ENCODE data around the gene KREMEN1. TPM values are rescaled to one million over a fixed set of nuclear protein-coding genes. Genes with fewer than 3 reads are reported as not detected.
"Not testable (repeated sequence)": the region's sequence is repeated elsewhere in the genome, so short reads cannot be mapped to it uniquely, and the experiment has no call there.

The KREMEN1 gene
- total RNA-seq, 2 experiments from 2014 or later: not detected

GRCh38 chr22:29115682-29116288, 43.0 kb downstream of the KREMEN1 start:
- H3K4me3 Mint-ChIP-seq: no peak overlapping the region
- peaks cover 5% of the 10 kb centered on the region for H3K36me3 Mint-ChIP-seq (ENCODE audit: low read depth)
- peaks cover 7% of the 10 kb centered on the region in 2 experiments for H3K27me3 ChIP-seq (ENCODE audit: control insufficient read depth in 1 of 2, insufficient read depth in 2 of 2, low read length in 2 of 2)
- no peak for TF ChIP-seq CTCF (IDR thresholded peaks at IDR 0.05)
- POLR2A ChIA-PET: no interaction called here
- no peak overlapping the region for H3K27ac ChIP-seq (ENCODE audit: low read depth in 1 of 2, low read length in 2 of 2)
- ATAC-seq (ENCODE audit: poor library complexity) (no peak), DNase-seq (no peak)
- H3K9me3 ChIP-seq (ENCODE audit: control insufficient read depth in 1 of 2, insufficient read depth in 1 of 2, low read length in 2 of 2): no peaks in the 10 kb centered on the region
- no peaks in the 10 kb centered on the region for H3K4me1 Mint-ChIP-seq (ENCODE audit: low read depth)
- no peaks in the 10 kb centered on the region for H3K4me1 ChIP-seq (ENCODE audit: insufficient read depth, low read length)
- no peak overlapping the region for H3K27ac Mint-ChIP-seq
- peaks cover 59% of the 10 kb centered on the region for H3K27me3 Mint-ChIP-seq
- H3K36me3 ChIP-seq (ENCODE audit: insufficient read depth, low read length): no peaks in the 10 kb centered on the region
- CTCF ChIA-PET: no interaction called here
- intact Hi-C loops (cut with DNase I, micrococcal nuclease): no loop called here
- H3K9me3 Mint-ChIP-seq: peaks cover 8% of the 10 kb centered on the region
- no peak overlapping the region for H3K4me3 ChIP-seq (ENCODE audit: low read length)

- no peak overlapping the region for H3K4me3 Mint-ChIP-seq
- no peak overlapping the region for H3K27ac Mint-ChIP-seq
- peaks cover 8% of the 10 kb centered on the region for H3K9me3 Mint-ChIP-seq
- no peaks in the 10 kb centered on the region for H3K36me3 ChIP-seq (ENCODE audit: insufficient read depth, low read length)
- H3K9me3 ChIP-seq (ENCODE audit: control insufficient read depth in 1 of 2, insufficient read depth in 1 of 2, low read length in 2 of 2): no peaks in the 10 kb centered on the region
- H3K27me3 ChIP-seq (ENCODE audit: control insufficient read depth in 1 of 2, insufficient read depth in 2 of 2, low read length in 2 of 2): peaks cover 7% of the 10 kb centered on the region in 2 experiments
- ChIA-PET POLR2A (no interaction called here), CTCF (no interaction called here)
- peaks cover 59% of the 10 kb centered on the region for H3K27me3 Mint-ChIP-seq
- no peaks in the 10 kb centered on the region for H3K4me1 Mint-ChIP-seq (ENCODE audit: low read depth)
- no peak overlapping the region for H3K27ac ChIP-seq (ENCODE audit: low read depth in 1 of 2, low read length in 2 of 2)
- DNase-seq (no peak), ATAC-seq (ENCODE audit: poor library complexity) (no peak)
- no peak overlapping the region for H3K4me3 ChIP-seq (ENCODE audit: low read length)
- no peak for TF ChIP-seq CTCF (IDR thresholded peaks at IDR 0.05)
- intact Hi-C loops (cut with DNase I, micrococcal nuclease): no loop called here
- H3K36me3 Mint-ChIP-seq (ENCODE audit: low read depth): peaks cover 5% of the 10 kb centered on the region
- H3K4me1 ChIP-seq (ENCODE audit: insufficient read depth, low read length): no peaks in the 10 kb centered on the region
Measured at GRCh38 chr22:29116397-29117123, 43.7 kb downstream of the KREMEN1 start.

- peaks cover 5% of the 10 kb centered on the region for H3K36me3 Mint-ChIP-seq (ENCODE audit: low read depth)
- POLR2A ChIA-PET: no interaction called here
- H3K36me3 ChIP-seq (ENCODE audit: insufficient read depth, low read length): no peaks in the 10 kb centered on the region
- H3K27ac Mint-ChIP-seq: no peak overlapping the region
- no peak overlapping the region for H3K4me3 Mint-ChIP-seq
- no peaks in the 10 kb centered on the region for H3K4me1 ChIP-seq (ENCODE audit: insufficient read depth, low read length)
- ATAC-seq (ENCODE audit: poor library complexity): no peak
- peaks cover 8% of the 10 kb centered on the region for H3K9me3 Mint-ChIP-seq
- H3K4me3 ChIP-seq (ENCODE audit: low read length): no peak overlapping the region
- CTCF ChIA-PET: no interaction called here
- H3K27me3 ChIP-seq (ENCODE audit: control insufficient read depth in 1 of 2, insufficient read depth in 2 of 2, low read length in 2 of 2): peaks cover 7% of the 10 kb centered on the region in 2 experiments
- H3K4me1 Mint-ChIP-seq (ENCODE audit: low read depth): no peaks in the 10 kb centered on the region
- no peak overlapping the region for H3K27ac ChIP-seq (ENCODE audit: low read depth in 1 of 2, low read length in 2 of 2)
- peaks cover 59% of the 10 kb centered on the region for H3K27me3 Mint-ChIP-seq
- peak in 2 of 14 experiments; percentile 10 to 25 for DNase-seq
- no peak for TF ChIP-seq CTCF (IDR thresholded peaks at IDR 0.05)
- no peaks in the 10 kb centered on the region for H3K9me3 ChIP-seq (ENCODE audit: control insufficient read depth in 1 of 2, insufficient read depth in 1 of 2, low read length in 2 of 2)
- intact Hi-C loops (cut with DNase I, micrococcal nuclease): no loop called here
Measured at GRCh38 chr22:29117799-29118477, 45.1 kb downstream of the KREMEN1 start.

- H3K36me3 Mint-ChIP-seq (ENCODE audit: low read depth); H3K4me1 Mint-ChIP-seq (ENCODE audit: low read depth); DNase-seq; H3K27ac ChIP-seq (ENCODE audit: low read depth in 1 of 2, low read length in 2 of 2); H3K36me3 ChIP-seq (ENCODE audit: insufficient read depth, low read length); ATAC-seq (ENCODE audit: poor library complexity); H3K27ac Mint-ChIP-seq; H3K4me1 ChIP-seq (ENCODE audit: insufficient read depth, low read length); CTCF ChIA-PET; H3K4me3 Mint-ChIP-seq; H3K9me3 Mint-ChIP-seq; H3K27me3 ChIP-seq (ENCODE audit: control insufficient read depth in 1 of 2, insufficient read depth in 2 of 2, low read length in 2 of 2); H3K9me3 ChIP-seq (ENCODE audit: control insufficient read depth in 1 of 2, insufficient read depth in 1 of 2, low read length in 2 of 2); H3K4me3 ChIP-seq (ENCODE audit: low read length); POLR2A ChIA-PET; intact Hi-C loops (cut with DNase I, micrococcal nuclease): not testable (repeated sequence)
- peaks cover 41% of the 10 kb centered on the region for H3K27me3 Mint-ChIP-seq
Measured at GRCh38 chr22:29120098-29120912, 47.5 kb downstream of the KREMEN1 start.

All from CD4-positive, alpha-beta T cell (primary cell).